Measurements from ENCODE around the gene KNDC1. TPM values are rescaled to one million over a fixed set of nuclear protein-coding genes. Genes with fewer than 3 reads are reported as not detected.

The KNDC1 gene
- total RNA-seq, 2 experiments from 2014 or later = 0.32 TPM; not detected in 1

- CTCF ChIA-PET = no interaction called here
- no peaks in the 10 kb centered on the region for H3K36me3 Mint-ChIP-seq
- peaks cover 11% of the 10 kb centered on the region for H3K27me3 Mint-ChIP-seq
- no peak overlapping the region for H3K4me3 Mint-ChIP-seq
- H3K4me1 Mint-ChIP-seq = no peaks in the 10 kb centered on the region
- DNase-seq (no peak), ATAC-seq (no peak)
- H3K9me3 Mint-ChIP-seq (ENCODE audit: low read depth) = no peaks in the 10 kb centered on the region
- H3K27ac Mint-ChIP-seq = no peak overlapping the region
Measured at GRCh38 chr10:133163889-133164815, 4.1 kb downstream of the KNDC1 start.

GRCh38 chr10:133164816-133165555 lies 5.0 kb downstream of the KNDC1 start:
- Mint-ChIP-seq H3K4me1 (no peaks in the 10 kb centered on the region), H3K27ac (no peak overlapping the region), H3K9me3 (ENCODE audit: low read depth) (no peaks in the 10 kb centered on the region), H3K4me3 (no peak overlapping the region), H3K27me3 (peaks cover 11% of the 10 kb centered on the region), H3K36me3 (no peaks in the 10 kb centered on the region)
- ATAC-seq (no peak), DNase-seq (no peak)
- CTCF ChIA-PET = no interaction called here

- H3K27me3 Mint-ChIP-seq = peaks cover 11% of the 10 kb centered on the region
- no peaks in the 10 kb centered on the region for H3K4me1 Mint-ChIP-seq
- H3K36me3 Mint-ChIP-seq = no peaks in the 10 kb centered on the region
- ATAC-seq (no peak), DNase-seq (no peak)
- no peak overlapping the region for H3K4me3 Mint-ChIP-seq
- H3K27ac Mint-ChIP-seq = no peak overlapping the region
- CTCF ChIA-PET = no interaction called here
- H3K9me3 Mint-ChIP-seq (ENCODE audit: low read depth) = no peaks in the 10 kb centered on the region
Measured at GRCh38 chr10:133165556-133166503, 5.8 kb downstream of the KNDC1 start.

GRCh38 chr10:133166504-133166827 lies 6.4 kb downstream of the KNDC1 start:
- DNase-seq (no peak), ATAC-seq (no peak)
- Mint-ChIP-seq H3K36me3 (no peaks in the 10 kb centered on the region), H3K4me3 (no peak overlapping the region), H3K27ac (no peak overlapping the region), H3K27me3 (peaks cover 5% of the 10 kb centered on the region), H3K4me1 (no peaks in the 10 kb centered on the region), H3K9me3 (ENCODE audit: low read depth) (no peaks in the 10 kb centered on the region)
- CTCF ChIA-PET = no interaction called here

- Mint-ChIP-seq H3K9me3 (ENCODE audit: low read depth) (no peaks in the 10 kb centered on the region), H3K36me3 (no peaks in the 10 kb centered on the region), H3K27me3 (peaks cover 2% of the 10 kb centered on the region), H3K4me1 (no peaks in the 10 kb centered on the region), H3K27ac (no peak overlapping the region), H3K4me3 (no peak overlapping the region)
- CTCF ChIA-PET = no interaction called here
- DNase-seq = no peak
- no peak for ATAC-seq
Measured at GRCh38 chr10:133166828-133167692, 7.0 kb downstream of the KNDC1 start.

- Mint-ChIP-seq H3K9me3 (ENCODE audit: low read depth) (no peaks in the 10 kb centered on the region), H3K27ac (no peak overlapping the region), H3K27me3 (no peaks in the 10 kb centered on the region), H3K4me1 (no peaks in the 10 kb centered on the region), H3K4me3 (no peak overlapping the region), H3K36me3 (no peaks in the 10 kb centered on the region)
- no peak for DNase-seq
- no peak for ATAC-seq
- CTCF ChIA-PET = no interaction called here
Measured at GRCh38 chr10:133167693-133168616, 7.9 kb downstream of the KNDC1 start.

GRCh38 chr10:133168617-133169031 lies 8.6 kb downstream of the KNDC1 start:
- Mint-ChIP-seq H3K27me3 (no peaks in the 10 kb centered on the region), H3K4me3 (no peak overlapping the region), H3K36me3 (no peaks in the 10 kb centered on the region), H3K9me3 (ENCODE audit: low read depth) (no peaks in the 10 kb centered on the region), H3K4me1 (no peaks in the 10 kb centered on the region), H3K27ac (no peak overlapping the region)
- ATAC-seq (no peak), DNase-seq (no peak)
- CTCF ChIA-PET = no interaction called here

GRCh38 chr10:133169173-133169947 lies 9.3 kb downstream of the KNDC1 start:
- ATAC-seq (no peak), DNase-seq (no peak)
- Mint-ChIP-seq H3K27me3 (no peaks in the 10 kb centered on the region), H3K36me3 (no peaks in the 10 kb centered on the region), H3K9me3 (ENCODE audit: low read depth) (no peaks in the 10 kb centered on the region), H3K27ac (no peak overlapping the region), H3K4me1 (no peaks in the 10 kb centered on the region), H3K4me3 (no peak overlapping the region)
- CTCF ChIA-PET = no interaction called here

GRCh38 chr10:133170092-133170491 lies 10.1 kb downstream of the KNDC1 start:
- H3K9me3 Mint-ChIP-seq (ENCODE audit: low read depth) = no peaks in the 10 kb centered on the region
- no peak overlapping the region for H3K27ac Mint-ChIP-seq
- DNase-seq (no peak), ATAC-seq (no peak)
- no peaks in the 10 kb centered on the region for H3K4me1 Mint-ChIP-seq
- no peak overlapping the region for H3K4me3 Mint-ChIP-seq
- H3K27me3 Mint-ChIP-seq = no peaks in the 10 kb centered on the region
- CTCF ChIA-PET = no interaction called here
- no peaks in the 10 kb centered on the region for H3K36me3 Mint-ChIP-seq

- no peak overlapping the region for H3K4me3 Mint-ChIP-seq
- CTCF ChIA-PET = no interaction called here
- H3K27ac Mint-ChIP-seq = no peak overlapping the region
- no peak for ATAC-seq
- H3K36me3 Mint-ChIP-seq = peaks cover 6% of the 10 kb centered on the region
- H3K4me1 Mint-ChIP-seq = no peaks in the 10 kb centered on the region
- no peak for DNase-seq
- peaks cover 13% of the 10 kb centered on the region for H3K9me3 Mint-ChIP-seq (ENCODE audit: low read depth)
- no peaks in the 10 kb centered on the region for H3K27me3 Mint-ChIP-seq
Measured at GRCh38 chr10:133173860-133174640, 14.0 kb downstream of the KNDC1 start.

GRCh38 chr10:133174689-133175263 lies 14.8 kb downstream of the KNDC1 start:
- H3K4me3 Mint-ChIP-seq = no peak overlapping the region

More at GRCh38 chr10:133174689-133175263, 14.8 kb downstream of the KNDC1 start:
- no peak overlapping the region for H3K27ac Mint-ChIP-seq
- ATAC-seq = no peak
- DNase-seq = no peak
- no peaks in the 10 kb centered on the region for H3K4me1 Mint-ChIP-seq
- H3K9me3 Mint-ChIP-seq (ENCODE audit: low read depth) = peaks cover 13% of the 10 kb centered on the region
- CTCF ChIA-PET = no interaction called here
- no peaks in the 10 kb centered on the region for H3K27me3 Mint-ChIP-seq
- peaks cover 6% of the 10 kb centered on the region for H3K36me3 Mint-ChIP-seq

Measured in activated CD8-positive, alpha-beta memory T cell treated with anti-CD3 and anti-CD28 coated beads, Interleukin-2, amount 10 ng/mL, durations not matched to agents 7 days and 5 days (primary cell).